Tibial nerve (tissue), 4 donors: ENCODE results near the gene ADAT2.

Experiments
- EP300 ChIP-seq, 2 donors: sonication (generic); formaldehyde crosslinking; IDR thresholded peaks; one replicate each; pipeline ENCODE4 v1.6.1; 2017; ENCODE audit warnings: antibody characterized with exemption in 2 of 2, mild to moderate bottlenecking in 1 of 2
- POLR2A ChIP-seq, 2 donors: fragments of 450-650 bp; IDR thresholded peaks; one replicate each; pipeline ENCODE4 v1.6.1; 2017; ENCODE audit warnings: antibody characterized with exemption in 2 of 2, mild to moderate bottlenecking in 2 of 2, moderate library complexity in 2 of 2
- TF ChIP-seq, protein P1 (sequence below), 5 experiments: fragments of 200-600 bp in 3 of 5; fragments of 450-650 bp in 2 of 5; sonication (generic) in 3 of 5; IDR thresholded peaks; one replicate each; pipeline ENCODE4 v1.5.1; 2016 to 2019; ENCODE audit warnings: antibody characterized with exemption in 5 of 5, mild to moderate bottlenecking in 3 of 5, moderate library complexity in 2 of 5

DNA sequence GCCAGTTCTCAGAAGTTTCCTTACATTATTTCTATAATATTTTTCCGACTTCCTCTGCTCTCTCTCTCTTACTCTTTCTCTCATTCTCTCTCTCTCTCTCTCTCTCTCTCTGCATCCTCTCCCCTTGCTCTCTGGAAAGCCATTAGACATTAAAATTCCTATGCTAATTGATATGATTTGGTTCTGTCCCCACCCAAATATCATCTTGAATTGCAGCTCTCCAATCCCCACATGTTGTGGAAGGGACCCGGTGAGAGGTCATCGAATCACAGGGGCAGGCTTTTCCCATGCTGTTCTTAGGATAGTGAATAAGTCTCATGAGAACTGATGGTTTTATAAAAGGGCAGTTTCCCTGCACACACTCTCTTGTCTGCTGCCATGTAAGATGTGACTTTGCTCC lies 74.1 kb downstream of the ADAT2 start:
- TF ChIP-seq, protein P1, sequence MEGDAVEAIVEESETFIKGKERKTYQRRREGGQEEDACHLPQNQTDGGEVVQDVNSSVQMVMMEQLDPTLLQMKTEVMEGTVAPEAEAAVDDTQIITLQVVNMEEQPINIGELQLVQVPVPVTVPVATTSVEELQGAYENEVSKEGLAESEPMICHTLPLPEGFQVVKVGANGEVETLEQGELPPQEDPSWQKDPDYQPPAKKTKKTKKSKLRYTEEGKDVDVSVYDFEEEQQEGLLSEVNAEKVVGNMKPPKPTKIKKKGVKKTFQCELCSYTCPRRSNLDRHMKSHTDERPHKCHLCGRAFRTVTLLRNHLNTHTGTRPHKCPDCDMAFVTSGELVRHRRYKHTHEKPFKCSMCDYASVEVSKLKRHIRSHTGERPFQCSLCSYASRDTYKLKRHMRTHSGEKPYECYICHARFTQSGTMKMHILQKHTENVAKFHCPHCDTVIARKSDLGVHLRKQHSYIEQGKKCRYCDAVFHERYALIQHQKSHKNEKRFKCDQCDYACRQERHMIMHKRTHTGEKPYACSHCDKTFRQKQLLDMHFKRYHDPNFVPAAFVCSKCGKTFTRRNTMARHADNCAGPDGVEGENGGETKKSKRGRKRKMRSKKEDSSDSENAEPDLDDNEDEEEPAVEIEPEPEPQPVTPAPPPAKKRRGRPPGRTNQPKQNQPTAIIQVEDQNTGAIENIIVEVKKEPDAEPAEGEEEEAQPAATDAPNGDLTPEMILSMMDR (IDR thresholded peaks at IDR 0.05) = no peak
- TF ChIP-seq EP300 (IDR thresholded peaks at IDR 0.05) (no peak), POLR2A (IDR thresholded peaks at IDR 0.05) (no peak)
